Upper lobe of right lung (tissue), 1 donor: ENCODE measurements around the gene MED25. TPM values are rescaled to one million over a fixed set of nuclear protein-coding genes. Genes with fewer than 3 reads are reported as not detected.

Experiments used
- ATAC-seq: fragments of 200-7000 bp; cut with Tn5 transposase; one replicate; pipeline ENCODE4 v1.9.1; 2020; ENCODE audit warnings: mild to moderate bottlenecking, moderate library complexity
- DNase-seq: peaks from one replicate; pipeline ENCODE4 v3.0.0-alpha.2; 2020
- H3K27ac ChIP-seq: fragments of 200-600 bp; one replicate; pipeline ENCODE4 v1.8.0; 2022
- H3K27me3 ChIP-seq: fragments of 200-600 bp; one replicate; pipeline ENCODE4 v1.8.0; 2022; ENCODE audit warnings: mild to moderate bottlenecking
- H3K36me3 ChIP-seq: fragments of 200-600 bp; one replicate; pipeline ENCODE4 v1.8.0; 2022
- H3K4me1 ChIP-seq: fragments of 200-600 bp; one replicate; pipeline ENCODE4 v1.8.0; 2022
- H3K4me3 ChIP-seq: fragments of 200-600 bp; one replicate; pipeline ENCODE4 v1.8.0; 2022; ENCODE audit warnings: mild to moderate bottlenecking
- H3K9me3 ChIP-seq: fragments of 200-600 bp; one replicate; pipeline ENCODE4 v1.8.0; 2022
- intact Hi-C: fragments of 100-400 bp; cut with DNase I; formaldehyde crosslinking; loops from one replicate; pipeline ENCODE4 v1.11.0; 2022
- total RNA-seq: library from RNA; stranded (reverse); fragmentation: NEBNext Ultra II Directional; extraction: Animal tissue kit (Norgen Biotek cat#: 25700); gene quantifications from one replicate; pipeline ENCODE4 v1.2.1, GENCODE V29; 2021
- TF ChIP-seq, protein P1 (sequence below): fragments of 200-600 bp; IDR thresholded peaks from one replicate; pipeline ENCODE4 v1.8.0; 2022; ENCODE audit warnings: antibody characterized with exemption
- donor health status: DM: no; HTN: yes; CAD: no; lungs with severe emphysema.

Gene MED25
- total RNA-seq, 1 donor from 2014 or later: 45.9 TPM

DNA sequence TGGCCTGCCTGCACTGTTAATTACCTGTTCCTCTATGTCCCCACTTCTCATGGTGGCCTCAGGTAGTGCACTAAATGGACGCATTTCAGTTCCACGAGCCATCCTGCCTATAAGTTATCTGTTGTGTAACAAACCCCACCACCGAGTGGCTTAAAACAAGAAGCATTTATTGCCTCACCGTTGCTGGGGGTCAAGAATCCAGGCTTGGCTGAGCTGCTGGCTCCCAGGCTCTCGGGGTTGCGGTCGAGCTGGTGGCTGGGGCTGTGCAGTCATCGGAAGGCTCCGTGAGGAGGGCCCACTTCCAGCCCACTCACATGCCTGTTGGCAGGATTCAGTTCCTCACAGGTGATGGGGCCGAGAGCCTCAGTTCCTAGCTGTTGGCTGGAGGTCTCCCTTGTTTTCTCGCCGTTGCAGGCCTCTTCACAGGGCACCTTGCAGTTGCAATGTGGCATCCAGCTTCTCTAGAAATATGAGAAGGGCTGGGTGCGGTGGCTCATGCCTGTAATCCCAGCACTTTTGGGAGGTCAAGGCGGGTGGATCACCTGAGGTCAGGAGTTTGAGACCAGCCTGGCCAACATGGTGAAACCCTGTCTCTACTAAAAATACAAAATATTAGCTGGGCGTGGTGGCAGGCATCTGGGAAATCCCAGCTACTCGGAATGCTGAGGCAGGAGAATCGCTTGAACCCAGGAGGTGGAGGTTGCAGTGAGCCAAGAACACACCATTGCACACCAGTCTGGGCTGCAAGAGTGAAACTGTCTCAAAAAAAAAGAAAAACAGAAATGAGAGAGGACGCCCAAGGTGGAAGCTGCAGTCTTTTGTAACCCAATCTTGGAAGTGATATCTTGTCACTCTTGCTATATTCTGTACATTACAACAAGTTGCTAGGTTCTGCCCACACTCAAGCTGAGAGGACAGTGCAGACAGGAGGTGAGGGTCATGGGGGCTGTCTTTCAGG, 26.3 kb downstream of the MED25 start:
- H3K4me3 ChIP-seq: no peak overlapping the region
- H3K9me3 ChIP-seq: peaks cover 4% of the 10 kb centered on the region
- DNase-seq: no peak
- H3K4me1 ChIP-seq: peaks cover 10% of the 10 kb centered on the region
- H3K36me3 ChIP-seq: peaks cover 2% of the 10 kb centered on the region
- H3K27ac ChIP-seq: no peak overlapping the region
- no peaks in the 10 kb centered on the region for H3K27me3 ChIP-seq
- intact Hi-C loops: no loop called here
- TF ChIP-seq, protein P1, sequence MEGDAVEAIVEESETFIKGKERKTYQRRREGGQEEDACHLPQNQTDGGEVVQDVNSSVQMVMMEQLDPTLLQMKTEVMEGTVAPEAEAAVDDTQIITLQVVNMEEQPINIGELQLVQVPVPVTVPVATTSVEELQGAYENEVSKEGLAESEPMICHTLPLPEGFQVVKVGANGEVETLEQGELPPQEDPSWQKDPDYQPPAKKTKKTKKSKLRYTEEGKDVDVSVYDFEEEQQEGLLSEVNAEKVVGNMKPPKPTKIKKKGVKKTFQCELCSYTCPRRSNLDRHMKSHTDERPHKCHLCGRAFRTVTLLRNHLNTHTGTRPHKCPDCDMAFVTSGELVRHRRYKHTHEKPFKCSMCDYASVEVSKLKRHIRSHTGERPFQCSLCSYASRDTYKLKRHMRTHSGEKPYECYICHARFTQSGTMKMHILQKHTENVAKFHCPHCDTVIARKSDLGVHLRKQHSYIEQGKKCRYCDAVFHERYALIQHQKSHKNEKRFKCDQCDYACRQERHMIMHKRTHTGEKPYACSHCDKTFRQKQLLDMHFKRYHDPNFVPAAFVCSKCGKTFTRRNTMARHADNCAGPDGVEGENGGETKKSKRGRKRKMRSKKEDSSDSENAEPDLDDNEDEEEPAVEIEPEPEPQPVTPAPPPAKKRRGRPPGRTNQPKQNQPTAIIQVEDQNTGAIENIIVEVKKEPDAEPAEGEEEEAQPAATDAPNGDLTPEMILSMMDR: no peak
- no peak for ATAC-seq

DNA sequence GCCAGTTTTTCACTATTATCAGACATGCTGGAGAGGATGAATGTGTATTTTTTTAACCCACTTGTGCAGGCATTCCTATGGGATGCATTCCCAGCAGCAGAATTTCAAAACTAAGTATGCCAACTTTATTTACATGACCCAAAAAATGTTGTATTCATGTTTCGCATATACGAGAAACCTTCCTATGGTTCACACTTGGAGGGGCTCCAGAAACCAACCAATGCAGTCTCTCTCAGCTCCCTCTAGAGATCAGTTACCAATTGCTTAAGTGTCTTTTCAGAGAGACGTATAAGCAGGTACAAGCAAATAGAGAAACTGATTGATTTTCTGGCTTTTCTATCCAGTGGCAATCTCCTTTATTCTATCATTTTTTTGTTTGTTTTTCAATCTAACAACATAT, 27.3 kb downstream of the MED25 start:
- TF ChIP-seq, protein P1: no peak
- peaks cover 4% of the 10 kb centered on the region for H3K9me3 ChIP-seq
- H3K36me3 ChIP-seq: no peaks in the 10 kb centered on the region
- DNase-seq (no peak), ATAC-seq (no peak)
- H3K27me3 ChIP-seq: no peaks in the 10 kb centered on the region
- no peak overlapping the region for H3K27ac ChIP-seq
- no peak overlapping the region for H3K4me3 ChIP-seq
- peaks cover 15% of the 10 kb centered on the region for H3K4me1 ChIP-seq
- intact Hi-C loops: no loop called here

DNA sequence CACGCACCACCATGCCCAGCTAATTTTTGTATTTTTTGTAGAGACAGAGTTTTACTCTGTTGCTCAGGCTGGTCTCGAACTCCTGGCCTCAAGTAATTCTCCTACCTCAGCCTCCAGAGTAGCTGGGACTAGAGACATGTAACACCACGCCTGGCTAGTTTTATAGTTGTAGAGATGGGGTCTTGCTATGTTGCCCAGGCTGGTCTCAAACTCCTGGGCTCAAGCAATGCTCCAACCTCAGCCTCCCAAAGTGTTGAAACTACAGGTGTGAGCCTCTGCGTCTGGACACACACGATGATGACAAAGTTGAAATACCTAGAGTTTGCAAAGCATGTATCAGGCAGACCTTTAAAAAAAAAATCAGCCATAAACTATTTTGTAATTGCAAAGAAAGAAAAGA, 28.3 kb downstream of the MED25 start:
- DNase-seq: no peak
- H3K4me1 ChIP-seq: peaks cover 15% of the 10 kb centered on the region
- TF ChIP-seq, protein P1: no peak
- intact Hi-C loops: no loop called here
- H3K4me3 ChIP-seq: no peak overlapping the region
- no peak overlapping the region for H3K27ac ChIP-seq
- no peak for ATAC-seq
- no peaks in the 10 kb centered on the region for H3K27me3 ChIP-seq
- peaks cover 4% of the 10 kb centered on the region for H3K9me3 ChIP-seq
- no peaks in the 10 kb centered on the region for H3K36me3 ChIP-seq

DNA sequence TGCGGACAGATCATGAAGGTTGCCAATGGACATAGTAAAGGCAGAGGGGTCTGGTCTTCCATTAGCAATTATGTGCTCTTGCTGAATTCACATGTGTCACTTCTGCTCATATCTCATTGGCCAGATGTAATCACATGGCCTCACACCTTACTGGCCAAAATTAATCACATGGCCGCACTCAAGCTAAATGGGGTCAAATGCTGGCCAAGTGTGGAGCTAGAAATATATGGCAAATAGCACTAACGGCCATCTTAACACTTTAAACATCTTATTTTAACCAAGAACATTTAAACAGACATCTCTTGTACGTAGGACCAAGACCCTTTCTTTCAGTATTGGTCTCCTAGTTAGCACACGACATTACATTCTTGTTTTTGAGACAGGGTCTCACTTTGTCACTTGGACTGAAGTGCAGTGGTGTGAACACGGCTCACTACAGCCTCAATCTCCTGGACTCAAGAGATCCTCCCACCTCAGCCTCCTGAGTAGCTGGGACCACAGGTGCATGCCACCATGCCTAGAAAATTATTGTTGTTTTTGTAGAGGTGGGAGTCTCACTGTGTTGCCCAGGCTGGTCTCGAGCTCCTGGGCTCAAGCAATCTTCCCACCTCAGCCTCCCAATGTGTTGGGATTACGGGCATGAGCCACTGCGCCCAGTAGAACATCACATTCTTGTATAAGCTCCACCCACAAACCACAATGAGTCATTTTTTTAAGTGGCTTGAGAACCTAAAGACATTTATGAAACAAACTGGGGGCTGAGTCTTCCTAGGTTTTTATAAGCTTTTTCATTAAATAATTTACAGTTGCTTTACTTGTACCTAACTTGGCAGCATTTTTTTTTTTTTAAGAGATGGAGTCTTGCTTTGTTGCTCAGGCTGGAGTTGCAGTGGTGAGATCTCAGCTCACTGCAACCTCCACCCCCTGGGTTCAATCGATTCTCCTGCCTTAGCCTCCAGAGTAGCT, 29.9 kb downstream of the MED25 start:
- intact Hi-C loops: no loop called here
- H3K4me3 ChIP-seq: no peak overlapping the region
- peaks cover 4% of the 10 kb centered on the region for H3K9me3 ChIP-seq
- TF ChIP-seq, protein P1: no peak
- H3K4me1 ChIP-seq: peaks cover 27% of the 10 kb centered on the region
- H3K27ac ChIP-seq: no peak overlapping the region
- ATAC-seq (no peak), DNase-seq (no peak)
- no peaks in the 10 kb centered on the region for H3K36me3 ChIP-seq
- H3K27me3 ChIP-seq: no peaks in the 10 kb centered on the region

DNA sequence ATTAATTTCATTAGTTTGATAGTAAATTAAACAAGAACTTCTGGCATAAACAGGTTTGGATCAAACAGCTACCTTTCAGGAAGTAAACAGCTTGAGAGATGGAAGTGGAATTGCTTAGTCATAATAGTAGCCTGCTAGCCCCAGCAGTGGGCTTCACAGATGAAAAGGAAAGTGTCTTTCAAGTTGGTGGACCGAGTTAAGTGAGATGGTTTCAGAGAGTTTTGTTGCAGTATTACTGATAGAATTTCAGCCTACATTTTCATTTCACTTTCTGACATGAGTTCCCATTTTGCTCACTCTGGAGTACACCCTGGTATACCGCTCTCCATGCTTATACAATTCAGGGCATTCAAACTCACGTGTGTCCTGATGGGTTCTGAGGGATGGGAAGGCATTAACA, 30.8 kb downstream of the MED25 start:
- H3K36me3 ChIP-seq: no peaks in the 10 kb centered on the region
- peaks cover 27% of the 10 kb centered on the region for H3K4me1 ChIP-seq
- H3K27me3 ChIP-seq: no peaks in the 10 kb centered on the region
- ATAC-seq: no peak
- intact Hi-C loops: no loop called here
- no peak overlapping the region for H3K4me3 ChIP-seq
- TF ChIP-seq, protein P1: no peak
- peaks cover 4% of the 10 kb centered on the region for H3K9me3 ChIP-seq
- DNase-seq: no peak
- H3K27ac ChIP-seq: no peak overlapping the region
